ENCODE measurements around the gene CSNK2A3.

CSNK2A3 gene

GRCh38 chr11:11383995-11384394 is 30.9 kb upstream of the CSNK2A3 start:
- H3K27me3 ChIP-seq (ENCODE audit: insufficient read depth, low read length), result no peaks in the 10 kb centered on the region
- no peak overlapping the region for H4K8ac ChIP-seq (ENCODE audit: low read depth, low read length)
- H2AFZ ChIP-seq (ENCODE audit: insufficient read depth, low read length, poor library complexity), result no peak overlapping the region
- no peak overlapping the region for H3K9ac ChIP-seq (ENCODE audit: low read length)
- H3K27ac ChIP-seq (ENCODE audit: low read depth, low read length), result no peak overlapping the region
- H3K4me1 ChIP-seq (ENCODE audit: control insufficient read depth in 1 of 2, insufficient read depth in 2 of 2, low read length in 2 of 2), result no peaks in the 10 kb centered on the region
- H3K4ac ChIP-seq (ENCODE audit: low read depth, low read length), result no peak overlapping the region
- H3K14ac ChIP-seq (ENCODE audit: low read length), result no peak overlapping the region
- H4K91ac ChIP-seq (ENCODE audit: low read depth, low read length), result no peak overlapping the region
- no peak overlapping the region for H3K4me2 ChIP-seq (ENCODE audit: low read length)
- H3K4me3 ChIP-seq (ENCODE audit: low read depth, low read length), result no peak overlapping the region
- no peak overlapping the region for H2BK5ac ChIP-seq (ENCODE audit: low read depth, low read length, poor library complexity)
- no peaks in the 10 kb centered on the region for H3K36me3 ChIP-seq (ENCODE audit: control insufficient read depth in 1 of 2, insufficient read depth in 2 of 2, low read length in 2 of 2)
- H2AK5ac ChIP-seq (ENCODE audit: low read length), result no peak overlapping the region
- no peak overlapping the region for H4K12ac ChIP-seq (ENCODE audit: low read depth, low read length)
- DNase-seq, result peak in 1 of 2 donors; percentile 51
- no peak overlapping the region for H2BK12ac ChIP-seq (ENCODE audit: low read length)
- no peaks in the 10 kb centered on the region for H3K79me1 ChIP-seq (ENCODE audit: low read length)
- H3K18ac ChIP-seq (ENCODE audit: low read length), result no peak overlapping the region
- no peak overlapping the region for H2BK120ac ChIP-seq (ENCODE audit: insufficient read depth, low read length, poor library complexity)
- WGBS (ENCODE audit: extremely low coverage, insufficient coverage, insufficient read length), result no CpG with 5 or more reads among the region's 2 CpGs
- no peaks in the 10 kb centered on the region for H3K9me3 ChIP-seq (ENCODE audit: insufficient read depth, low read depth, low read length)
- no peaks in the 10 kb centered on the region for H3K79me2 ChIP-seq (ENCODE audit: control insufficient read depth, insufficient read depth, low read length, poor library complexity)
- no peak overlapping the region for H3K23ac ChIP-seq (ENCODE audit: low read length)

GRCh38 chr11:11382858-11383532 is 29.9 kb upstream of the CSNK2A3 start:
- Histone ChIP-seq H3K79me2 (ENCODE audit: control insufficient read depth, insufficient read depth, low read length, poor library complexity) (no peaks in the 10 kb centered on the region), H3K27ac (ENCODE audit: low read depth, low read length) (no peak overlapping the region), H2BK5ac (ENCODE audit: low read depth, low read length, poor library complexity) (no peak overlapping the region), H3K79me1 (ENCODE audit: low read length) (no peaks in the 10 kb centered on the region), H4K12ac (ENCODE audit: low read depth, low read length) (no peak overlapping the region), H3K14ac (ENCODE audit: low read length) (no peak overlapping the region), H3K4me1 (ENCODE audit: control insufficient read depth in 1 of 2, insufficient read depth in 2 of 2, low read length in 2 of 2) (no peaks in the 10 kb centered on the region), H2BK120ac (ENCODE audit: insufficient read depth, low read length, poor library complexity) (no peak overlapping the region), H3K4ac (ENCODE audit: low read depth, low read length) (no peak overlapping the region), H3K27me3 (ENCODE audit: insufficient read depth, low read length) (no peaks in the 10 kb centered on the region), H2AFZ (ENCODE audit: insufficient read depth, low read length, poor library complexity) (no peak overlapping the region), H3K9ac (ENCODE audit: low read length) (no peak overlapping the region), H4K91ac (ENCODE audit: low read depth, low read length) (no peak overlapping the region), H2BK12ac (ENCODE audit: low read length) (no peak overlapping the region), H3K9me3 (ENCODE audit: insufficient read depth, low read depth, low read length) (no peaks in the 10 kb centered on the region), H3K4me3 (ENCODE audit: low read depth, low read length) (no peak overlapping the region), H4K8ac (ENCODE audit: low read depth, low read length) (no peak overlapping the region), H3K4me2 (ENCODE audit: low read length) (no peak overlapping the region), H3K36me3 (ENCODE audit: control insufficient read depth in 1 of 2, insufficient read depth in 2 of 2, low read length in 2 of 2) (no peaks in the 10 kb centered on the region), H3K23ac (ENCODE audit: low read length) (no peak overlapping the region), H2AK5ac (ENCODE audit: low read length) (no peak overlapping the region), H3K18ac (ENCODE audit: low read length) (no peak overlapping the region)
- 100% methylated on average over 1 of the region's 7 CpGs for WGBS (ENCODE audit: extremely low coverage, insufficient coverage, insufficient read length)
- no peak for DNase-seq

GRCh38 chr11:11381471-11382105 is 28.5 kb upstream of the CSNK2A3 start:
- no peaks in the 10 kb centered on the region for H3K27me3 ChIP-seq (ENCODE audit: insufficient read depth, low read length)
- H2BK5ac ChIP-seq (ENCODE audit: low read depth, low read length, poor library complexity), result no peak overlapping the region
- no peak overlapping the region for H4K8ac ChIP-seq (ENCODE audit: low read depth, low read length)
- H3K23ac ChIP-seq (ENCODE audit: low read length), result no peak overlapping the region
- H3K9me3 ChIP-seq (ENCODE audit: insufficient read depth, low read depth, low read length), result no peaks in the 10 kb centered on the region
- no peak overlapping the region for H2BK120ac ChIP-seq (ENCODE audit: insufficient read depth, low read length, poor library complexity)
- no peak overlapping the region for H2BK12ac ChIP-seq (ENCODE audit: low read length)
- no peak overlapping the region for H2AK5ac ChIP-seq (ENCODE audit: low read length)
- WGBS (ENCODE audit: extremely low coverage, insufficient coverage, insufficient read length), result no CpG with 5 or more reads among the region's 6 CpGs
- H3K79me1 ChIP-seq (ENCODE audit: low read length), result no peaks in the 10 kb centered on the region
- H3K9ac ChIP-seq (ENCODE audit: low read length), result no peak overlapping the region
- no peak for DNase-seq
- no peak overlapping the region for H4K91ac ChIP-seq (ENCODE audit: low read depth, low read length)
- no peak overlapping the region for H3K4ac ChIP-seq (ENCODE audit: low read depth, low read length)
- no peak overlapping the region for H3K18ac ChIP-seq (ENCODE audit: low read length)
- H4K12ac ChIP-seq (ENCODE audit: low read depth, low read length), result no peak overlapping the region
- H3K4me1 ChIP-seq (ENCODE audit: control insufficient read depth in 1 of 2, insufficient read depth in 2 of 2, low read length in 2 of 2), result no peaks in the 10 kb centered on the region
- no peak overlapping the region for H3K4me3 ChIP-seq (ENCODE audit: low read depth, low read length)
- H3K36me3 ChIP-seq (ENCODE audit: control insufficient read depth in 1 of 2, insufficient read depth in 2 of 2, low read length in 2 of 2), result no peaks in the 10 kb centered on the region
- no peaks in the 10 kb centered on the region for H3K79me2 ChIP-seq (ENCODE audit: control insufficient read depth, insufficient read depth, low read length, poor library complexity)
- no peak overlapping the region for H3K4me2 ChIP-seq (ENCODE audit: low read length)
- no peak overlapping the region for H3K14ac ChIP-seq (ENCODE audit: low read length)
- no peak overlapping the region for H3K27ac ChIP-seq (ENCODE audit: low read depth, low read length)
- H2AFZ ChIP-seq (ENCODE audit: insufficient read depth, low read length, poor library complexity), result no peak overlapping the region

- no peak overlapping the region for H2BK120ac ChIP-seq (ENCODE audit: insufficient read depth, low read length, poor library complexity)
- H3K4me1 ChIP-seq (ENCODE audit: control insufficient read depth in 1 of 2, insufficient read depth in 2 of 2, low read length in 2 of 2), result no peaks in the 10 kb centered on the region
- DNase-seq, result no peak
- no peak overlapping the region for H2BK12ac ChIP-seq (ENCODE audit: low read length)
- H3K14ac ChIP-seq (ENCODE audit: low read length), result no peak overlapping the region
- no peaks in the 10 kb centered on the region for H3K79me2 ChIP-seq (ENCODE audit: control insufficient read depth, insufficient read depth, low read length, poor library complexity)
- no peak overlapping the region for H2AFZ ChIP-seq (ENCODE audit: insufficient read depth, low read length, poor library complexity)
- no peak overlapping the region for H2AK5ac ChIP-seq (ENCODE audit: low read length)
- no peaks in the 10 kb centered on the region for H3K27me3 ChIP-seq (ENCODE audit: insufficient read depth, low read length)
- H3K4me2 ChIP-seq (ENCODE audit: low read length), result no peak overlapping the region
- H3K27ac ChIP-seq (ENCODE audit: low read depth, low read length), result no peak overlapping the region
- H3K23ac ChIP-seq (ENCODE audit: low read length), result no peak overlapping the region
- no peak overlapping the region for H4K8ac ChIP-seq (ENCODE audit: low read depth, low read length)
- no CpG with 5 or more reads among the region's 3 CpGs for WGBS (ENCODE audit: extremely low coverage, insufficient coverage, insufficient read length)
- H3K9me3 ChIP-seq (ENCODE audit: insufficient read depth, low read depth, low read length), result no peaks in the 10 kb centered on the region
- no peak overlapping the region for H3K4me3 ChIP-seq (ENCODE audit: low read depth, low read length)
- no peak overlapping the region for H3K9ac ChIP-seq (ENCODE audit: low read length)
- H2BK5ac ChIP-seq (ENCODE audit: low read depth, low read length, poor library complexity), result no peak overlapping the region
- no peak overlapping the region for H3K18ac ChIP-seq (ENCODE audit: low read length)
- no peak overlapping the region for H3K4ac ChIP-seq (ENCODE audit: low read depth, low read length)
- no peak overlapping the region for H4K12ac ChIP-seq (ENCODE audit: low read depth, low read length)
- no peak overlapping the region for H4K91ac ChIP-seq (ENCODE audit: low read depth, low read length)
- no peaks in the 10 kb centered on the region for H3K79me1 ChIP-seq (ENCODE audit: low read length)
- no peaks in the 10 kb centered on the region for H3K36me3 ChIP-seq (ENCODE audit: control insufficient read depth in 1 of 2, insufficient read depth in 2 of 2, low read length in 2 of 2)
Measured at GRCh38 chr11:11380883-11381282, 27.8 kb upstream of the CSNK2A3 start.
